Endothelial cell of umbilical vein (primary cell): ENCODE data around the gene CTIF. TPM values are rescaled to one million over a fixed set of nuclear protein-coding genes. Genes with fewer than 3 reads are reported as not detected.

ENCODE experiments used
- BruUV-seq: library from RNA; stranded (reverse); fragments of 400-500 nt; replicated peaks from 2 replicates; lab custom pipeline; 2021; lab: Mats Ljungman, UMichigan
- CTCF ChIA-PET: fragments of 300-600, 350-600 bp; sonication (Branson Sonifier 250); formaldehyde crosslinking; loops from one replicate; lab custom pipeline; 2021; ENCODE audit warnings: antibody characterized with exemption, inconsistent platforms; lab: Charles Lee
- POLR2A ChIA-PET: fragments of 300-600, 350-600 bp; sonication (Branson Sonifier 250); formaldehyde crosslinking; loops from one replicate; lab custom pipeline; 2021; ENCODE audit warnings: antibody characterized with exemption, inconsistent platforms; lab: Charles Lee
- DNase-seq: peaks from one replicate; pipeline ENCODE4 v3.0.0-alpha.2; 2011; ENCODE audit warnings: low read depth, low spot score
- FAIRE-seq: peaks from 2 replicates; lab custom pipeline; 2011; peaks lifted over from hg19 to GRCh38; lab: Jason Lieb, UNC
- H2AFZ ChIP-seq: 2 replicates; pipeline ENCODE4 v1.6.0; 2012; ENCODE audit warnings: low read depth, low read length, control low read depth, inconsistent platforms
- H3K27ac ChIP-seq: 2 replicates; pipeline ENCODE4 v1.5.1; 2011; ENCODE audit warnings: low read depth, mild to moderate bottlenecking, control low read depth, low read length, moderate library complexity; ENCODE audit not compliant: insufficient read depth
- H3K27me3 ChIP-seq, 2 experiments: 2 replicates each; pipeline versions ENCODE4 v1.6.0 to v1.6.1; 2011; ENCODE audit warnings: low read length in 2 of 2, mixed read lengths in 1 of 2; ENCODE audit not compliant: control insufficient read depth in 2 of 2, insufficient read depth in 2 of 2
- H3K36me3 ChIP-seq, 2 experiments: 2 replicates in 1 of 2; 3 replicates in 1 of 2; pipeline ENCODE4 v1.5.1; 2011; ENCODE audit warnings: low read length in 2 of 2, mild to moderate bottlenecking in 1 of 2, moderate library complexity in 1 of 2; ENCODE audit not compliant: control insufficient read depth in 2 of 2, insufficient read depth in 2 of 2; ENCODE audit errors: extremely low read depth in 1 of 2
- H3K4me1 ChIP-seq: 3 replicates; pipeline ENCODE4 v1.5.1; 2011; ENCODE audit warnings: mild to moderate bottlenecking, low read length; ENCODE audit not compliant: control insufficient read depth, insufficient read depth; ENCODE audit errors: extremely low read depth
- H3K4me2 ChIP-seq: 2 replicates; pipeline ENCODE4 v1.6.1; 2011; ENCODE audit warnings: low read length, control low read depth, mixed read lengths; ENCODE audit not compliant: insufficient read depth
- H3K4me3 ChIP-seq, 3 experiments: fragments of 200-600 bp in 1 of 3; sonication (generic), shearing (Covaris generic) in 1 of 3; replicated peaks in 1 of 3; 2 replicates each; pipeline ENCODE4 v1.5.1; 2011 to 2016; ENCODE audit warnings: control low read depth in 3 of 3, low read length in 3 of 3, mild to moderate bottlenecking in 2 of 3, inconsistent platforms in 1 of 3, low read depth in 1 of 3, moderate library complexity in 1 of 3; ENCODE audit not compliant: insufficient read depth in 1 of 3
- H3K79me2 ChIP-seq: 2 replicates; pipeline ENCODE4 v1.6.0; 2012; ENCODE audit warnings: low read length, inconsistent platforms; ENCODE audit not compliant: control insufficient read depth, insufficient read depth
- H3K9ac ChIP-seq: replicated peaks from 2 replicates; pipeline ENCODE3; 2011; ENCODE audit warnings: low read length, control low read depth; ENCODE audit not compliant: insufficient read depth; ENCODE audit errors: extremely low read depth
- H3K9me1 ChIP-seq: replicated peaks from 3 replicates; pipeline ENCODE4 v1.6.0; 2011; ENCODE audit warnings: mild to moderate bottlenecking, low read length; ENCODE audit not compliant: control insufficient read depth, insufficient read depth; ENCODE audit errors: extremely low read depth
- H3K9me3 ChIP-seq: replicated peaks from 2 replicates; pipeline ENCODE4 v1.5.1; 2012; ENCODE audit warnings: low read length, inconsistent platforms; ENCODE audit not compliant: control insufficient read depth, insufficient read depth
- H4K20me1 ChIP-seq: replicated peaks from 2 replicates; pipeline ENCODE3; 2011; ENCODE audit warnings: mild to moderate bottlenecking, low read length; ENCODE audit not compliant: control insufficient read depth, insufficient read depth; ENCODE audit errors: extremely low read depth
- EZH2 ChIP-seq: IDR thresholded peaks from 2 replicates; pipeline ENCODE4 v1.6.1; 2012; ENCODE audit warnings: borderline replicate concordance, low read depth, mild to moderate bottlenecking, moderate library complexity, low read length, inconsistent platforms; ENCODE audit not compliant: severe bottlenecking
- FOS ChIP-seq: IDR thresholded peaks from 2 replicates; pipeline ENCODE4 v1.6.1; 2011; ENCODE audit warnings: mild to moderate bottlenecking, low read length, moderate library complexity, borderline replicate concordance; ENCODE audit not compliant: insufficient read depth
- GATA2 ChIP-seq: IDR thresholded peaks from 2 replicates; pipeline ENCODE4 v1.7.0; 2011; ENCODE audit warnings: low read depth, mild to moderate bottlenecking, moderate library complexity, mixed read lengths, low read length; ENCODE audit not compliant: insufficient read length, insufficient read depth
- JUN ChIP-seq: IDR thresholded peaks from 2 replicates; pipeline ENCODE4 v1.6.1; 2011; ENCODE audit warnings: borderline replicate concordance, low read depth; ENCODE audit not compliant: insufficient read length, insufficient read depth
- MYC ChIP-seq: IDR thresholded peaks from one replicate; pipeline ENCODE4 v1.6.1; 2011; ENCODE audit warnings: mild to moderate bottlenecking, low read depth, low read length
- POLR2A ChIP-seq: IDR thresholded peaks from 2 replicates; pipeline ENCODE4 v1.6.1; 2012; ENCODE audit warnings: low read depth, mild to moderate bottlenecking, control low read depth, low read length
- POLR2AphosphoS5 ChIP-seq: IDR thresholded peaks from 2 replicates; pipeline ENCODE4 v1.6.1; 2012; ENCODE audit warnings: low read depth, mild to moderate bottlenecking, control low read depth, low read length, moderate library complexity; ENCODE audit not compliant: insufficient read depth
- dilution Hi-C: fragments of 300-500 bp; cut with MboI; formaldehyde crosslinking; loops from one replicate; pipeline ENCODE4 v1.15.0; 2019; ENCODE audit warnings: low sequenced_read_pairs; ENCODE audit not compliant: extremely low pct_ligation_motif_present
- intact Hi-C: fragments of 100-400 bp; cut with micrococcal nuclease; formaldehyde crosslinking; loops from one replicate; pipeline ENCODE4 v1.10.0; 2022
- polyA plus RNA-seq, 4 experiments: library from polyadenylated mRNA; depleted of rRNA in 3 of 4; stranded (reverse) in 3 of 4; unstranded in 1 of 4; fragments of >200 nt; gene quantifications; 2 replicates each; pipeline versions ENCODE4 v1.2.1 to v1.2.3, GENCODE V29; 2011 to 2012; ENCODE audit warnings: missing spikeins in 1 of 4
- total RNA-seq: library from RNA; stranded (reverse); gene quantifications from 2 replicates; pipeline ENCODE4 v1.2.3, GENCODE V29; 2021
- TF ChIP-seq, protein P1 (sequence below), 2 donors: IDR thresholded peaks; 1 replicate in 1 of 2; 2 replicates in 1 of 2; pipeline ENCODE4 v1.5.1; 2011; ENCODE audit warnings: low read length in 2 of 2, mild to moderate bottlenecking in 2 of 2, moderate library complexity in 2 of 2, control low read depth in 1 of 2, inconsistent platforms in 1 of 2, low read depth in 1 of 2; ENCODE audit not compliant: insufficient read depth in 1 of 2; ENCODE audit errors: extremely low read depth in 1 of 2
- TF ChIP-seq, protein P2 (sequence below): IDR thresholded peaks from 2 replicates; pipeline ENCODE4 v1.6.1; 2011; ENCODE audit not compliant: insufficient read depth, insufficient read length

Gene CTIF
- total and polyA plus RNA-seq, 2 donors (not counting 3 experiments of a cell fraction or from before 2014, with no cell fraction given), result 20.9 to 57.7 TPM

DNA sequence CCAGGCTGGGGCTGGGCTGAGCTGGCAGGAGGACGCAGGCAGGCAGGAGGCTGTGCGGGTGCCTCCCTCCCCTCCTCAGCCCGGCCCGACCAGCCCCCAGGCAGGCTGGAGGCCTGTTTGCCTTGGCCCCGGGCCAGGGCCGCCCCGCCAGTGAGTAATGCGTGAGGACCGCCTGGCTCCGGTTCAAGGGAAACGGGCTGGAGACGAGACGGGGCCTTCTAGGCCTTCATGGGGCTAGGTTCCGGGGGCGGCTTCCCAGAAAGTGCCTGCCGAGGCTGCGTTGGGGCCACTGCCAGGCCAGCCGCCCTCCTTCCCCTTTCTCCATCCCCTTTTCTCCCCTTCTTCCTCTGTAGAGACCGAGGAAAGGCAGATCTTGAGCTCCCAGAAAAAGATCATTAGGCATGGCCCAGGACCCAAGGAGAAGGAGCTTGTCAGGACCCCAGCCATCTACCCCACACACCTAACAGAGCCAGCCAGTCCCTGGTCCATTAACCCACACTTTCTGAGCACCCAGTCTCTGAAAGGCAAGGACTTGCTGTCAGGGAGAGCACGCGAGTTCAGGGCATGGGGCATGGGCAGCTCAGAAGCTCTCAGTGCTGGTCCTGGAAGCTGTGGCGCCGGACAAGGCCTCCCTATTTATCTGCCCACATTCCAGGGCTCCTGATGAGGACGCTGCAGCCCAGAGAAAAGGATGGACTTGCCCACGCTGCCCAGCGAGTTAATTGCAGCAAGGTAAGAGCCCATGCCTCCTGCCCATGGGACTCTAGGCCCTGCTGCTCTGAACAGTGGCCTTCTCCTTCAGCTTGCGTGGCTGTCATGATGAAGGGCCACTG is 363.4 kb downstream of the CTIF start:
- Histone ChIP-seq H3K4me3 (no peak overlapping the region), H3K36me3 (no peaks in the 10 kb centered on the region), H4K20me1 (no peaks in the 10 kb centered on the region), H3K4me2 (peak overlapping the region; percentile 23), H3K79me2 (no peaks in the 10 kb centered on the region), H3K9ac (peak overlapping the region; percentile 93), H3K27me3 (no peaks in the 10 kb centered on the region), H2AFZ (peak overlapping the region; percentile 66), H3K27ac (peak overlapping the region; percentile 99), H3K9me3 (no peaks in the 10 kb centered on the region), H3K9me1 (no peaks in the 10 kb centered on the region), H3K4me1 (peaks cover 26% of the 10 kb centered on the region)
- TF ChIP-seq EZH2 (no peak), POLR2A (peak; percentile 53), MYC (no peak), FOS (peak; percentile 94), GATA2 (peak; percentile 28), JUN (peak; percentile 50), POLR2AphosphoS5 (peak; percentile 99)
- TF ChIP-seq, protein P1, sequence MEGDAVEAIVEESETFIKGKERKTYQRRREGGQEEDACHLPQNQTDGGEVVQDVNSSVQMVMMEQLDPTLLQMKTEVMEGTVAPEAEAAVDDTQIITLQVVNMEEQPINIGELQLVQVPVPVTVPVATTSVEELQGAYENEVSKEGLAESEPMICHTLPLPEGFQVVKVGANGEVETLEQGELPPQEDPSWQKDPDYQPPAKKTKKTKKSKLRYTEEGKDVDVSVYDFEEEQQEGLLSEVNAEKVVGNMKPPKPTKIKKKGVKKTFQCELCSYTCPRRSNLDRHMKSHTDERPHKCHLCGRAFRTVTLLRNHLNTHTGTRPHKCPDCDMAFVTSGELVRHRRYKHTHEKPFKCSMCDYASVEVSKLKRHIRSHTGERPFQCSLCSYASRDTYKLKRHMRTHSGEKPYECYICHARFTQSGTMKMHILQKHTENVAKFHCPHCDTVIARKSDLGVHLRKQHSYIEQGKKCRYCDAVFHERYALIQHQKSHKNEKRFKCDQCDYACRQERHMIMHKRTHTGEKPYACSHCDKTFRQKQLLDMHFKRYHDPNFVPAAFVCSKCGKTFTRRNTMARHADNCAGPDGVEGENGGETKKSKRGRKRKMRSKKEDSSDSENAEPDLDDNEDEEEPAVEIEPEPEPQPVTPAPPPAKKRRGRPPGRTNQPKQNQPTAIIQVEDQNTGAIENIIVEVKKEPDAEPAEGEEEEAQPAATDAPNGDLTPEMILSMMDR (IDR thresholded peaks at IDR 0.05; ENCODE audit: extremely low read depth in 1 of 2, insufficient read depth in 1 of 2, low read depth in 1 of 2, low read length in 2 of 2), result peak; percentile 9 to 22
- TF ChIP-seq, protein P2, sequence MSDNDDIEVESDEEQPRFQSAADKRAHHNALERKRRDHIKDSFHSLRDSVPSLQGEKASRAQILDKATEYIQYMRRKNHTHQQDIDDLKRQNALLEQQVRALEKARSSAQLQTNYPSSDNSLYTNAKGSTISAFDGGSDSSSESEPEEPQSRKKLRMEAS, result peak; percentile 22
- dilution Hi-C loops (no loop called here), intact Hi-C loops (loop anchor here (1.0 to 5.0 kb wide), 7 partner anchors 45 to 275 kb away; no protein-coding TSS in a partner anchor)
- CTCF ChIA-PET, result interaction anchor here (1.0 to 2.7 kb wide), 17 partner anchors 9 to 336 kb away, joined by 3 to 10 read pairs (median 4); no protein-coding TSS in a partner anchor
- BruUV-seq, result TSS peak; percentile 84
- FAIRE-seq (peak; percentile 97), DNase-seq (peak; percentile 96)
- POLR2A ChIA-PET, result interaction anchor here (1.0 kb wide), 1 partner anchor 30 kb away, joined by 3 read pairs; no protein-coding TSS in a partner anchor
